Renal cortex interstitium (tissue), 11 donors: ENCODE measurements around the gene GHRH. TPM values are rescaled to one million over a fixed set of nuclear protein-coding genes. Genes with fewer than 3 reads are reported as not detected.

Source experiments
- DNase-seq, 11 donors: peaks; one replicate each; pipeline ENCODE4 v3.0.0-alpha.2; 2013; ENCODE audit warnings: low read depth in 9 of 11, low spot score in 4 of 11; ENCODE audit errors: extremely low read depth in 1 of 11
- polyA plus RNA-seq, 3 donors: library from polyadenylated mRNA; unstranded; fragments of 120-200 nt; gene quantifications; one replicate each; pipeline ENCODE4 v1.2.1, GENCODE V29; 2013; ENCODE audit not compliant: insufficient read length in 3 of 3

GHRH gene
- polyA plus RNA-seq, 3 donors, result not detected

- DNase-seq, result no peak
These were observed 16.1 kb downstream of the GHRH start for GRCh38 chr20:37245216-37246150.

- no peak for DNase-seq
These were observed 17.0 kb downstream of the GHRH start for GRCh38 chr20:37244572-37244957.

GRCh38 chr20:37243937-37244571 lies 17.6 kb downstream of the GHRH start:
- no peak for DNase-seq

- DNase-seq, result no peak
These were observed 18.3 kb downstream of the GHRH start for GRCh38 chr20:37243076-37243936.

- no peak for DNase-seq
These were observed 19.1 kb downstream of the GHRH start for GRCh38 chr20:37242503-37242902.

GRCh38 chr20:37240337-37241067 lies 21.1 kb downstream of the GHRH start:
- no peak for DNase-seq

GRCh38 chr20:37238935-37239451 lies 22.6 kb downstream of the GHRH start:
- DNase-seq, result no peak

GRCh38 chr20:37238426-37238825 lies 23.2 kb downstream of the GHRH start:
- DNase-seq, result no peak

- DNase-seq, result no peak
These were observed 24.0 kb downstream of the GHRH start for GRCh38 chr20:37237656-37238055.

- no peak for DNase-seq
These were observed 25.2 kb downstream of the GHRH start for GRCh38 chr20:37236462-37236861.

GRCh38 chr20:37235065-37235464 lies 26.5 kb downstream of the GHRH start:
- no peak for DNase-seq

GRCh38 chr20:37234254-37234581 lies 27.4 kb downstream of the GHRH start:
- DNase-seq, result no peak

- DNase-seq, result no peak
These were observed 27.9 kb downstream of the GHRH start for GRCh38 chr20:37233548-37234253.

GRCh38 chr20:37231947-37232630 lies 29.5 kb downstream of the GHRH start:
- DNase-seq, result peak in 8 of 11 donors; percentile 17 to 76 (median 29)

- no peak for DNase-seq
These were observed 31.4 kb downstream of the GHRH start for GRCh38 chr20:37230200-37230599.

GRCh38 chr20:37229357-37229756 lies 32.3 kb downstream of the GHRH start:
- DNase-seq, result no peak

GRCh38 chr20:37228656-37229055 lies 33.0 kb downstream of the GHRH start:
- DNase-seq, result no peak

GRCh38 chr20:37228082-37228481 lies 33.5 kb downstream of the GHRH start:
- DNase-seq, result peak in 4 of 11 donors; percentile 24 to 51 (median 29)
